Activated naive CD4-positive, alpha-beta T cell treated with anti-CD3 and anti-CD28 coated beads, Interleukin-2, amount 50 U/mL, for 16 hours (primary cell): ENCODE data around the gene C17orf78.
"Not testable (repeated sequence)": the region's sequence is repeated elsewhere in the genome, so short reads cannot be mapped to it uniquely, and the experiment has no call there.

ENCODE experiments used
- DNase-seq: peaks from one replicate; pipeline ENCODE4 v3.0.0-alpha.2; 2020

The C17orf78 gene

DNA sequence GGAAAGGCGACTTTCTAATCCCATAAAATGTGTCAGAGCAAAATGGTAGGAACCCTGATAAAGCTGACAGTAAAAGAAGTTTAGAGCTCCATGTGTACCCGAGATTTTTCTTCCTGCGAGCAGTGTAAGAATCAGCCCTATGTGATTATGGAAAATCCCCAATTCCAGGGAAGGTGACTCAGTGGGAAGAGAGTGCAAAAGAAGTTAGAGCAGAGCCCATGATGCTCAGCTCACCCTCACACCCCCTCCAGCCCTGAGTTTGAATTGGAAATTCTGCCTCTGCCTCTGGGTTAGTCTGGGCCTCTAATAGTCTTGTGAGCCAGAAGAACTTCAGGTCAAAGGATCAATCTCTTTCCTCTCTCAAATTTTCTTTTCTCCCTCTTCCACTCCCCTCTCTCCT lies 12.5 kb downstream of the C17orf78 start:
- no peak for DNase-seq

DNA sequence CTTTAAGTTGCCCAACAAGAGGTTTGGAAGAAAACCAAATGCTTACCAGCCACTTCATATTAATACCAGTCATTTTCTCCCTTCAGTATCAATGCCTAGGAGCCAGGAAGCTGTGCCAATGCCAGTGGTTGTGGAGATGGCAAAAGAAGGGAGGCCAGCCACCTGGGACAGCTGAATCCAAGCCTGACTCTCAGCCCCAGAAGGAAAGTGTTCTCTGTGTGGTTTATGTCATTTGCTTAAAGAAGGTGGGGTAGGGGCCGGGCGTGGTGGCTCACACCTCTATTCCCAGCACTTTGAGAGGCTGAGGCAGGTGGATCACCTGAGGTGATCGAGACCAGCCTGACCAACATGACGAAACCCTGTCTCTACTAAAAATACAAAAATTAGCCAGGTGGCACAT lies 13.4 kb downstream of the C17orf78 start:
- no peak for DNase-seq

DNA sequence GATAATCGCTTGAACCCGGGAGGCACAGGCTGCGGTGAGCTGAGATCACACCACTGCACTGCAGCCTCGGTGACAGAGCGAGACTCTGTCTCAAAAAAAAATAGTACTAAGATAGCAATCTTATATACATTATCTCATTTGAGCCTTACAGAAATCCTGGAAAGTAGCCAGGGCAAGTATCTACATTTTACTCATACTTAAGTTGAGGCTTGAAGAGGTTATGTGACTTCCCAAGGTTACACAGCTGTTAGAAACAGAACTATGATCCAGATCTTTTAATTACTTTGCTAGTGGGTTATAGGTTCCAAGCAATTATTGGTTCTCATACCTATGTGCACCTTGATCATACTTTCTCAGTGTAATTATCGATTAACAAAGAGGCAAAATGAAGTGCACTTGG lies 15.4 kb downstream of the C17orf78 start:
- no peak for DNase-seq

DNA sequence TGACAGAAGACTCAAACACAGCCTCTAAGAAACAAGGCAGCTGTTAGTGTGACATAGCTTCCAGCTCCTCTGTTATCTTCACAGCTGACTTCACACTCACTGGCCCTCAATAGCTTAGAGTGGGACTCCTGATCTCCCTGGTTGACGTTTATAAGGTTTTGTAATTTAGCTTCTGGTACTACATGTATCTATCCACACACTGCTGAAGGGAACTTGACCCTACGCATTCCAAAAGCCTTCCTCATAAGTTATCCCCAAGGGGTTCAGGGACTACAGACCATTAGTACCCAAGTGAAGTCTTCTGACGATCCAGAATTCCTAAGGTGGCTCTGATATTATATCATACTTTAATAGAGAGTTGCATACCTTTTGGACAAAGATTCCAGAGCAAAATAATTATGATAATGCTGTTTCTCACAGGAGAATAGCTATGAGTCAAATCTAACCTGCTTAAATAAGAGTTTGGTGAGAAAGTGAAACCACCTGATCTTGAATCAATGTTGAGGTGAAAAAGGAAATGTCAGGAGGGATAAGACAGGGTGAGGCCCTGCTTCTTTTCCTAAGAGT lies 16.3 kb downstream of the C17orf78 start:
- no peak for DNase-seq

DNA sequence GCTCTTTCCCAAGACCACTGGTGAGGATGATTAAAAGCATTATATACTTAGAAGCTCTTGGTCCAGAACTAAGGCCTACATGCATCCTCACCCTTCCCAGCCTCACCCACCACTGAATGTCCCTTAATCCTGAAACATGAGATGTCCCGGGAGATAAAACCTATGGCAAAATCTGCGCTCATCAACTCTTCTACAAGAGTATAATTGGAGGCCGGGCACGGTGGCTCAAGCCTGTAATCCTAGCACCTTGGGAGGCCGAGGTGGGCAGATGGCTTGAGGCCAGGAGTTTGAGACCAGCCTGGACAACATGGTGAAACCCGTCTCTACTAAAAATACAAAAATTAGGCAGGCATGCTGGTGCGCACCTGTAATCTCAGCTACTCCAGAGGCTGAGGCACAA lies 17.6 kb downstream of the C17orf78 start:
- no peak for DNase-seq

DNA sequence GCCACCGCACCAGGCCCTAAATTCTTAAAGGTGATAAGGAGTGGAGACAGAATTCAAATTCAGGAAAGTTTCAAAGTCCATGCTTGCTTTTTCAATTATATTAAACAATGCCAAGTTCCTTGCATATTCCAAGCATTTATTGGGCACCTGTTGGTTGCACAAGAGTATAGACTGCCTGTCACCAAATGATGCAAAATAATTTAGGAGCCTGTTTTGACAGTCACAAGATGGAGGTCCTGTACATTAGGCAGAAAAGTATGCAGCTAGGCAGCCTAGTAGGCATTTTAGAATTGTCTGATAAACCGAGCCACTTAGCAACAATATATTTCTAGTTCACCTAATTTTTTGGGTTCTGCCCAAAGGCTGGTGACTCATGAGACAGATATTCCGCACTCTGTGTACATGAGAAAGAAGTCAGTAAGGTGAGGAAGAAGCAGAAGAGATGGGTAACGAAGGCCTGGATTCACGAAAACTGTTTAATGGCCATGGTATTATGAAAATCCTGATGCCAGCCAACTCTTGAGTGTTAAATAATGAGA lies 23.5 kb downstream of the C17orf78 start:
- DNase-seq: no peak

DNA sequence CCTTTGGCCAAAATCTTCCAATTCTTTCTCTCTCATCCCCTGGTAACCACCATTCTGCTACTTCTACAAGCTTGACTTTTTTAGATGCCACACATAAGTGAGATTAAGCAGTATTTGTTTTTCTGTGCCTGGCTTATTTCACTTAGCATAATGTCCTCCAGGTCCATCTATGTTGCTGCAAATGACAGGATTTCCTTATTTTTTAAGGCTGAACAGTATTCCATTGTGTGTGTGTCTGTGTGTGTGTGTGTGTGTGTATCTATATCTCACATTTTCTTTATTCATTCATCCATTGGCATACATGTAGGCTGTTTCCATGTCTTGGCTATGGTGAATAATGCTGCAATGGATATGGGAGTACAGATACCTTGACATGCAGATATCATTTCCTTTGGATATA lies 24.7 kb downstream of the C17orf78 start:
- no peak for DNase-seq

DNA sequence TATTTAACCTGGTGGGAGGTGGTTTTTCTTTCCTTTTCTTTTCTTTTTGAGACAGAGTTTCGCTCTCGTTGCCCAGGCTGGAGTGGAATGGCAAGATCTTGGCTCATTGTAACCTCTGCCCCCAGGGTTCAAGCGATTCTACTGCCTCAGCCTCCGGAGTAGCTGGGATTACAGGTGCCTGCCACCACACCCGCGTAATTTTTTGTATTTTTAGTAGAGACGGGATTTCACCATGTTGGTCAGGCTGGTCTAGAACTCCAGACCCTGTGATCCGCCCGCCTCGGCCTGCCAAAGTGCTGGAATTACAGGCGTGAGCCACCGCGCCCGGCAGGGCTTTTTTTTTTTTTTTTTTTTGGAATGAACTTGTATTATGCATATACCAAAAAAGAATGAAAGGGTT lies 29.7 kb downstream of the C17orf78 start:
- not testable (repeated sequence) for DNase-seq

DNA sequence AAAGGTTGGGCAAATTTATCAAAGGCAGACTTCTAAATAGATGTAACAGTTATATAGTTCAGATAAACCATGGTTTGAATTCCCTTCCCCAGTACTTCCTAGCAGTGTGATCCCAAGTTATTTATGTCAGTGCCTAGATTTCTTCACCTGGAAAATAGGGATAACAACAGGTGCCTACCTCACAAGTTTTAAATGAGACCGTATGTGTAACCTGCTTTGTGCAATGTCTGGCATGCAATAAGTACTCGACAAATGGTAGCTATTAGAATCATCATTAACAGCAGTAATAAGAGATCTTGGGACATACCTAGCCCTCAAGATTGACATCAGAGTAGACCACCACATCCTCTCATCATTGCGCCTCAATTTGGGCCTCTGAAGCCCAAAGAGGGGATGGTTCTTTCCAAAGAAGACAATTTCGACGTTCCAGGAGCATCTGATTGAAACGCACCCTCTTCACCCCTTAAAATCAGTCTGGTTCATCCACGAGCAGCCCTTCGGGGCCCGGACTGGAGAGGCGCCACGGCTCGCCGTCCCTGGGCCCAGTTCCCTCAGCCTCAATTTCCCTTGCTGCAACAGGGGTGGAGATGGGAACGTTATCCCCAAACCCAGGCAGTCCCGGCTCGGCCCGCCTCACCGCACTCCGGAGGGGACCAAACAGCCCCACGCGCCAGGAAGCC lies 30.3 kb downstream of the C17orf78 start:
- no peak for DNase-seq

DNA sequence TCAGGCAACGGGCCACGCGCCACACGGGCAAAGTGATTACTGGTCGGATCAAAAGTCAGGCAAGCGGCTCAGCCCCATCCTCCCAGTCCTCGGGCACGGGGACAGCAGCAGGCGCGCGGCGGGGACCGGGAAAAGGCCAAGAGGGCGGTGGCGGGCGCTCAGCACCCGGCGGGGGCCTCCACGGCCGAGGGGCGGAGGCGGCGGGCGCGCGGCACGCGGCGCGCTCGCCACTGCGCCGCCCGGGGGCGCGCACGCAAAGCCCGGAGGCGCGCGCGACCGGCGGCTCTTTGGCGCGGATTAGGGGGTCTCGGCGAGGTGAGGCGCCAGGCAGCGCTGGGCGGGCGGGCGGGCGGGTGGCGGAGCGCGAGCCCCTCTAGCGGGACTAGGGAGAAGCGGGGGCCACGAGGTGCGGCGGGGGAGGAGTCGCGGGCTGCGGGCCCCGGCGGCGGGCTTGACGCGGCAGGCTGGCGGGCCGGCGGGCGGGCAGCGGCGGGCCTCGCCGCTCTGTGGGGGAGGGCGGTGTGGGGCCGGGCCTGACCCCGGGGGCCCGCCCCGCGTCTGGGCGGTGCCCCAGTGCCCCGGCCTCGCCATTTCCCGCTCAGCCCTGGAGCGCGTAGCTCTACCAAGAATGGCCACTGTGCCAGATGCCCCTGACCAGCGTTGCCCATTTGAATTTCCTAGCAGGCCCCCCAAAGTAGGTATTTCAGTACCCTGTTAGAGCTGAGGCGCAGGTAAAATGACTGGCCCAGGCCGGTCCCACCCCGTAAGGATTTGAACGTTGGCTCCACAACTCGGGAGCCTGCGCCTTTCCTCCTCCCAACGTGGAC lies 31.1 kb downstream of the C17orf78 start, which contains the start of the genes ACACA and TADA2A:
Gene ACACA, minus strand, starts transcription at position 202 of the 827 bp plus-strand sequence. CDS start 537 bp downstream, outside the sequence.
Gene TADA2A, plus strand, starts transcription at position 252 of the 827 bp plus-strand sequence. CDS start 4,480 bp downstream, outside the sequence.
- DNase-seq: peak; percentile 79

DNA sequence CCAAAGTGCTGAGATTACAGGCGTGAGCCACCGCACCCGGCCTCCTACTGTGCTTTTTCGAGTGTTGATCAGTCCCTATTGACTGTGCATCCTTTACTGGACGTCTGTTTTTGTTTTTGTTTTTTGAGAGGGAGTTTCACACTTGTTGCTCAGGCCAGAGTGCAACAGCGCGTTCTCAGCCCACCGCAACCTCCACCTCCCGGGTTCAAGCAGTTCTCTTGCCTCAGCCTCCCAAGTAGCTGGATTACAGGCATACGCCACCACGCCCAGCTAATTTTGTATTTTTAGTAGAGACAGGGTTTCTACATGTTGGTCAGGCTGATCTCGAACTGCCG lies 32.3 kb downstream of the C17orf78 start:
- DNase-seq: not testable (repeated sequence)

DNA sequence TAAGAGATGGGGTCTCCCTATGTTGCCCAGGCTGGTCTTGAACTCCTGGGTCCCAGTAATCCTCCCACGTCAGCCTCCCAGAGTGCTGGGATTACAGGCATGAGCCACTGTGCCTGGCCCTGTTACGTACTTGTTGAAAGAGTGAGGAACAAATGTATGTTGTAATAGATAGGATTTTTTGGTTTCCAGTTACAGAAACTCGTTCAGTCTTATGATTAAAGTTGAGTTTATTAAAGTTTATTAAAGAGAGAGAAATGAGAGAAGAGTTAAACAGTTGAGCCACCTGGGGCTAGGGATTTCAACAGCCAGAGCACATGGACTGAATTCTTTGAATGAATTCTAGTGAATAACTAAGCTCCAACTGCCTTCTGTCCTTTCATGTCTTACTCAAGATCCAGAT lies 34.6 kb downstream of the C17orf78 start:
- no peak for DNase-seq

DNA sequence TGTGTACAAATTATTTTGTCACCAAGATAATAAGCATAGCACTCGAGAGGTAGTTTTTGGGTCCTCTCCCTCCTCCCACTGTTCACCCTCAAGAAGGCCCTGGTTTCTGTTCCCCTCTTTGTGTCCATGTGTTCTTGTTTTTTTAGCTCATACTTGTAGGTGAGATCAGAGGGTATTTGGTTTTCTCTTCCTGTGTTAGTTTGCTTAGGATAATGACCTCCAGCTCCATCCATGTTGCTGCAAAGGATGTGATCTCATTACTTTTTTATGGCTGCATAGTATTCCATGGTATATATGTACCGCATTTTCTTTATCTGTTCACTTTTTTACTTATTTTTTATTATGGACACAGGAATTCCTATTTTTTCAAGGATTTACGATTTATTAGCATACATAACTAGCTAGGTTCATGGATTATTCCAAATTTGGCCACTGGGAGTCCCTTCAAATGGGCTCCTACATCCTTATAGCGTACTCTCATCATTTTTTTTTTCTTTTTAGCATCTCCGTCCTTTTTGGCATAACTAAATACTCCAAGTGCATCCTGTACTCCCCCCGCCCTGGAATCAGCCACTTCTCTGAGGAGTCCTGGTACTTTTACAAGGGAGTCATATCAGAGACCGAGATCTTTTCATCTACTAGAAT lies 38.2 kb downstream of the C17orf78 start:
- no peak for DNase-seq

DNA sequence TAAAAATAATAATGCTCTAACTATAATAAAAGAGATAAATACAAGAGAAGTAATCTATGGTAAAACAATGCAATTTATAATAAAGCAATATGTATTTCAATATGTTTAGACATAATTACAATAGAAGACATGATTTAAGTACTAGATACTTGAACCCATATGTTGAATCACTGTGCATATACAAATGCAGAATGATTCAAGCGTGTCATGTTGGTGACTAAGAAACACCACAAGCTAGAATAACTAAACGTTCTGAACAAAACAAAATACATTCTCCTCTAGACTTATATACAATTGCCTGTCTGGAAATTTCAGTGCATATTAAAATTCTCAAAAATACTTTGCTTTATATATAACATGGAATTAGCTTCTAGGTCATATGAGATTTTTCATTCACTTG lies 42.1 kb downstream of the C17orf78 start:
- DNase-seq: no peak

DNA sequence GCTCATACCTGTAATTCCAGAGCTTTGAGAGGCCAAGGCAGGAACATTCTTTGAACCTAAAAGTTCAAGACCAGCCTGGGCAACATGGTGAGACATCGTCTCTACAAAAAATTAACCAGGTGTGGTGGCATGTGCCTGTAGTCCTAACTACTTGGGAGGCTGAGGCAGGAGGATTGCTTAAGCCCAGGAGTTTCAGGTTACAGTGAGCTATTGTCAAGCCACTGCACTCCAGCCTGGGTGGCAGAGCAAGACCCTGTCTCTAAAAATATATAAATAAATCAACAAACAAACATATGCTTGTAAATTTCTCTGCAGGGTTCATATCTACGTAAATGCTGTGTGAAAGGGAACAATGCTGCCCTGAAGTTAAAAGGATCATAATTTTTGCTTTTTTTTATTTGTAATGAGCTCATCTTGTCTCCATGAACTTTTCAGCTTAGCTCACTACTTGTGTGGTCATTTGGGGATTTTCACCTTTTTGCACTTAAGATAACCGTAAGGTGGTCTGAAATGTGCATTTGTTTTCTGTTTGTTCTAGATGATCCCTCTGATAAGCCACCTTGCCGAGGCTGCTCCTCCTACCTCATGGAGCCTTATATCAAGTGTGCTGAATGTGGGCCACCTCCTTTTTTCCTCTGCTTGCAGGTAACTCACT lies 47.3 kb downstream of the C17orf78 start:
- no peak for DNase-seq

DNA sequence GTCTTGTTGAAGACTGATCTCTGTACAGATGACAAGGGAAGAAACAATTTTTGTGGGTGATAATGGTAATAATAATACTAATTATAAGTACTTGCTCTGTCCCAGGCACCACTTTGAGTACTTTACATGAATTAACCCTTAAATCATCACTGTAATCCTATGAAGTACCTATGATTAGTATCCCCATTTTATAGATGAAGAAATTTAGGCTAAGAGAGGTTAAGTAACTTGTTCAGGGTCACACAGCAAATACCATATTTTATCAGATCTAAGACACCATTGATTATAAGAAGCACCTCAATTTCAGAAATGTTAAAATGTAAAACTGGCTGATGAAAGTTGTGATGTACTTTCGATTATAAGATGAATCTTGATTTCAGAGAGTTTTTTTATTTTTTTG lies 49.5 kb downstream of the C17orf78 start:
- no peak for DNase-seq

DNA sequence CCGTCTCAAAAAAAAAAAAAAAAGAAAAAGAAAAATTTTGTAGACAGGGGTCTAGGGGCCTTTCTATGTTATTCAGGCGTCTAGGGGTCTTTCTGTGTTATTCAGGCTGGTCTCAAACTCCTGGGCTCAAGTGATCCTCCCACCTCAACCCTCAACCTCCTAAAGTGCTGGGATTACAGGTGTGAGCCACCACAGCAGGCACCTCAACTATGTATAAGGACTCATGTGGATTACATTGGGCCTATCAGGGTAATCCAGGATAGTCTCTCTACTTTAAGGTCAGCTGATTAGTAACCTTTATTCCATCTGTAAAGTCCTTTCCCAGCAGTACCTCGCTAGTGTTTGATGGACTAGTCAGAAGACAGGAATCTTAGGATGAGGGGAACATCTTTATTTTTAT lies 53.3 kb downstream of the C17orf78 start:
- DNase-seq: no peak

DNA sequence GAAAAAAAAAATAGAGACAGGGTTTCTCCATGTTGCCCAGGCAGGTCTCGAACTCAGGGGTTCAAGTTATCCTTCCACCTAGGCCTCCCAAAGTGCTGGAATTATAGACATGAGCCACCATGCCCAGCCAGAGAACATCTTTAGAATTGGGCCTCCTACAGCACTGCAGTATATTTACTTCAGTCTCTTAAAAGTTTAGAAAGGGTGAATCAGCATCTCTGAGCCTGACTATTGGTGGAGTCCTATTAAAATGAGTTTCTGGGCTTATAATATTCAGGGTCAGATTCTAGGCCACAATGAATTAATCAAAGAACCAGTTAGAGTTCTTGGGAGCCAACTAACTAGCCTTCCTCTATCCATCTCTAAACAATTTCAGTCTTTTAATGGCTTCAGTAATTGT lies 53.7 kb downstream of the C17orf78 start:
- DNase-seq: no peak

DNA sequence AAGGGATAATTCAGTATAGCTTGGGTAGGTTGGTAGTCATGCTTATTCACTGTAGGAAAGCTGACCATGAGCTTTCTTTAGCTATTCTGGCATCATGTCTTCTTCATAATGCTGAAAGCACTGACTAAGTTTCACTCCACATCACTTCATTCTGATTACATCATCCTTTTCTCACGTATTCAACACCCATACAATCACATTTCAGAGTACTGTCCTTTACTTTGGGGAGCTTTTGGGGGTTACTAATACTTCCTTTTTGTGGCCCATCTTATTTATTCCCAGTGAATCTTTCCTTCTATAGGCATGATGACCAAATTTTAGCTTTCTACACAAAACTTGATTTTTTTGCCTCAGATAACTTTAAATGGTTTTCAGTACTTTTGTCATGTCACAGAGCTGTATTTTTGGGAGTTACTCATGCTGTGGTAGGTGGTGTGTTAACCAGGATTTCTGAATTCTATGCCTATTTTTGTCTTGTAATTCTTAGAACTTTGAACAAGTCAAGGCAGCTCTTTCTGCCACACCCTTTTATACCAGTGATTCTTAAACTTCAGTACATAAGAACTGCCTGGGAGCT lies 54.4 kb downstream of the C17orf78 start:
- no peak for DNase-seq

DNA sequence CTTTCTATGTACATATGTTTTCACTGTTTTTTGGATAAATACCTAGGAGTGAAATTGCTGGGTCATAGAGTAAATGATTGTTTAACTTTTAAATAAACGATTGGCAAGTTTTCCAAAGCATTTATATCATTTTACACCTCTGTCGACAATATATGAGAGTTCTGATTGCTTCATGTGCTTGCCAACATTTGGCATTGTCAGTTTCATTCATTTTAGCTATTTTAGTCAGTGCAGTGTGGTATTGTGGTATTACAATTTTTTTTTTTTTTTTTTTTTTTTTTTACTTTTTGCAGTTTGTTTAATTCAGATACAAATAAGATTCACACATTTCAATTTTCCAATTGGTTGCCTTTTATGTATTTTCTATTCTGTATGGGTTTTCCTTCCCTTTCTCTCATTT lies 56.9 kb downstream of the C17orf78 start:
- DNase-seq: no peak

DNA sequence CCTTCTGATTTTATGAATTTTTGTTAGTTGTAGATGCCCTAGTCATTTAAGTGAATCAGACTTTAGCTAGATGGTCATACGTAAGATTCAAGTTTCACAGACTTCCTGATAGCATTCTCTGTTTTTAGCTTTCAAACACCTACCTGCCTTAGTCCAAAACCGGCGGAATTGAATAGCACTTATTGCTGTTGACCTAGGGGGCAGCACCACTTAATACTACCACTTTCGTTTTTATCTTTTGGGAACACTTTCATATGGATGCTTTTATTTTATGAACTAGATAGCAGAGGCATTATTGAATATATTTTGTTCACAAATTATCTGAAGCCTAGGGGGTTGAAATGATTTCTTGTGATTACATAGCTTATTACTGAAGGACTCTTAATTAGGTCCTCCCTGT lies 62.4 kb downstream of the C17orf78 start:
- DNase-seq: no peak

DNA sequence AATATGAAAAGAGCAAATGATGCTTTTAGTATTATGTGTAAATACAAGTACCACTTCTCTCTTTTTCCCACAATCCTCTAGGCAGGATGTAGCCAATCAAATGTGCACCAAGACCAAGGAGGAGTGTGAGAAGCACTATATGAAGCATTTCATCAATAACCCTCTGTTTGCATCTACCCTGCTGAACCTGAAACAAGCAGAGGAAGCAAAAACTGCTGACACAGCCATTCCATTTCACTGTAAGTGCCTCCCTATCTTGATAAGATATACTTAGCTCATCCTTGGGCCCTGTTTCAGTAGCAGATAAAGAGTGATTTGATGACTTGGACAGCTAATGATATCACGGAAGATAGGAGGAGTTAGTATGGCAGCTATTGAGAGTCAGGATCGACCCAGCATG lies 64.6 kb downstream of the C17orf78 start:
- DNase-seq: no peak
